T-helper 2 cell treated with Interferon-gamma antibody and Interleukin-4, amounts not matched to agents 100 ng/mL and 5 ng/mL, for 36 hours (primary cell): ENCODE measurements around the gene BDP1. TPM values are rescaled to one million over a fixed set of nuclear protein-coding genes. Genes with fewer than 3 reads are reported as not detected.

Experiments
- total RNA-seq: library from RNA; stranded (reverse); gene quantifications from 2 replicates; pipeline ENCODE4 v1.2.3, GENCODE V29; 2022

BDP1 gene
- total RNA-seq, 1 donor from 2014 or later = 32.9 TPM

Other genes with a start within 250 kb of the BDP1 start
- 43.1 and 47.0 TPM in 2 replicates for gene MCCC2, start 131.7 kb downstream of the BDP1 start, total RNA-seq